ENCODE data around the gene RLN3.

RLN3 gene

DNA sequence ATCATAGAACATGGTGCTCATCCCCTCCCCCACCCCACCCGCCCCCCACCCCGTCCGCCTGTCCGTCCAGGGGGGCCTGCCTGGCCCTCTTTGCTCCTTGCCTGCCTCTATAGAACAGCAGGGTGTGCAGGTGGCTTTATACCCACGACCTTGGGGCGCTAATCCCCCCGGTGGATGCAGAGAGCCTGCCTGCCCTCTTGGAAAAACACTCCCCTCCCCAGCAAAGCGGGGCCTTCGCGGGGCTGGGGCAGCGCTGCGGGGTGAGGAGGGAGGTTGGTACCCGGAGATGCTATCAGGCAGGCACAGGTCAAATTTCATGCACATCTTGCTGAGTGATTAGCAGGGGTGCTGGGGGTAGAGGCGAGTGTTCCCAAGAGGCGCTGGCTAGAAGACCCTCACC, 43.8 kb upstream of the RLN3 start:
- H3K4me3 ChIP-seq (ENCODE audit: low read depth, low read length) = no peak overlapping the region
- DNase-seq (ENCODE audit: low read depth) = no peak
- TF ChIP-seq MYC (IDR thresholded peaks at IDR 0.05; ENCODE audit: low read depth, low read length) = no peak
- TF ChIP-seq POLR2A (IDR thresholded peaks at IDR 0.05; ENCODE audit: extremely low read depth, insufficient read length) = no peak
- TF ChIP-seq, protein P1, sequence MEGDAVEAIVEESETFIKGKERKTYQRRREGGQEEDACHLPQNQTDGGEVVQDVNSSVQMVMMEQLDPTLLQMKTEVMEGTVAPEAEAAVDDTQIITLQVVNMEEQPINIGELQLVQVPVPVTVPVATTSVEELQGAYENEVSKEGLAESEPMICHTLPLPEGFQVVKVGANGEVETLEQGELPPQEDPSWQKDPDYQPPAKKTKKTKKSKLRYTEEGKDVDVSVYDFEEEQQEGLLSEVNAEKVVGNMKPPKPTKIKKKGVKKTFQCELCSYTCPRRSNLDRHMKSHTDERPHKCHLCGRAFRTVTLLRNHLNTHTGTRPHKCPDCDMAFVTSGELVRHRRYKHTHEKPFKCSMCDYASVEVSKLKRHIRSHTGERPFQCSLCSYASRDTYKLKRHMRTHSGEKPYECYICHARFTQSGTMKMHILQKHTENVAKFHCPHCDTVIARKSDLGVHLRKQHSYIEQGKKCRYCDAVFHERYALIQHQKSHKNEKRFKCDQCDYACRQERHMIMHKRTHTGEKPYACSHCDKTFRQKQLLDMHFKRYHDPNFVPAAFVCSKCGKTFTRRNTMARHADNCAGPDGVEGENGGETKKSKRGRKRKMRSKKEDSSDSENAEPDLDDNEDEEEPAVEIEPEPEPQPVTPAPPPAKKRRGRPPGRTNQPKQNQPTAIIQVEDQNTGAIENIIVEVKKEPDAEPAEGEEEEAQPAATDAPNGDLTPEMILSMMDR (IDR thresholded peaks at IDR 0.05; ENCODE audit: low read depth, low read length) = no peak
- TF ChIP-seq, protein P2, sequence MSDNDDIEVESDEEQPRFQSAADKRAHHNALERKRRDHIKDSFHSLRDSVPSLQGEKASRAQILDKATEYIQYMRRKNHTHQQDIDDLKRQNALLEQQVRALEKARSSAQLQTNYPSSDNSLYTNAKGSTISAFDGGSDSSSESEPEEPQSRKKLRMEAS (IDR thresholded peaks at IDR 0.05; ENCODE audit: low read depth, low read length) = no peak

DNA sequence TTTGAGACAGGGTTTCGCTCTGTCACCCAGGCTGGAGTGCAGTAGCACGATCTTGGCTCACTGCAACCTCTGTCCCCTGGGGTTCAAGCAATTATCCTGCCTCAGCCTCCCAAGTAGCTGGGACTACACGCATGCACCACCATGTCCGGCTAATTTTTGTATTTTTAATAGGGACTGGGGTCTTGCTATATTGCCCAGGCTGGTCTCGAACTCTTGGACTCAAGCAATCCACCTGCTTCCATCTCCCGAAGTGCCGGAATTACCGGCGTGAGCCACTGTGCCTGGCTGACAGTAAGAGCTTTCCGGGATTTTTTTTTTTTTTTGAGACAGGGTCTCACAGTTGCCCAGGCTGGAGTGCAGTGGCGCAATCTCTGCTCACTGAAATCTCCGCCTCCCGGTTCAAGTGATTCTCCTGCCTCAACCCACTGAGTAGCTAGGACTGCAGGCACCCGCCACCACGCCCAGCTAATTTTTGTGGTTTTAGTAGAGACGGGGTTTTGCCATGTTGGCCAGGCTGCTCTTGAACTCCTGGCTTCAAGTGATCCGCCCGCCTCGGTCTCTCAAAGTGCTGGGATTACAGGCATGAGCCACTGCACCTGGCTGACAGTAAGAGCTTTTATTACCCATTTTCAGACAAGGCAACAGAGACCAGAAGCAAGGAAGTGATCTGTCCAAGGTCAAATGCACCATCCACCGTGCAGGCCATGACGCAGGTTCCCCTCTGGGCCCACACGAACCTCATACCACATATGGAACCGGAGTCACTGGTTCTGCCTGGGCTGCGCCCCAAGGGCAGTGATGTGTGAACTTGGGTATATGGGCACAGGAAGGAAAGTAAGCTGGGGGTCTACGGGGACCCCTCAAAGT, 42.8 kb upstream of the RLN3 start:
- TF ChIP-seq MYC (IDR thresholded peaks at IDR 0.05; ENCODE audit: low read depth, low read length) = no peak
- no peak for TF ChIP-seq POLR2A (IDR thresholded peaks at IDR 0.05; ENCODE audit: extremely low read depth, insufficient read length)
- TF ChIP-seq, protein P2 (IDR thresholded peaks at IDR 0.05; ENCODE audit: low read depth, low read length) = no peak
- TF ChIP-seq, protein P1 (IDR thresholded peaks at IDR 0.05; ENCODE audit: low read depth, low read length) = no peak
- no peak for DNase-seq (ENCODE audit: low read depth)
- no peak overlapping the region for H3K4me3 ChIP-seq (ENCODE audit: low read depth, low read length)

DNA sequence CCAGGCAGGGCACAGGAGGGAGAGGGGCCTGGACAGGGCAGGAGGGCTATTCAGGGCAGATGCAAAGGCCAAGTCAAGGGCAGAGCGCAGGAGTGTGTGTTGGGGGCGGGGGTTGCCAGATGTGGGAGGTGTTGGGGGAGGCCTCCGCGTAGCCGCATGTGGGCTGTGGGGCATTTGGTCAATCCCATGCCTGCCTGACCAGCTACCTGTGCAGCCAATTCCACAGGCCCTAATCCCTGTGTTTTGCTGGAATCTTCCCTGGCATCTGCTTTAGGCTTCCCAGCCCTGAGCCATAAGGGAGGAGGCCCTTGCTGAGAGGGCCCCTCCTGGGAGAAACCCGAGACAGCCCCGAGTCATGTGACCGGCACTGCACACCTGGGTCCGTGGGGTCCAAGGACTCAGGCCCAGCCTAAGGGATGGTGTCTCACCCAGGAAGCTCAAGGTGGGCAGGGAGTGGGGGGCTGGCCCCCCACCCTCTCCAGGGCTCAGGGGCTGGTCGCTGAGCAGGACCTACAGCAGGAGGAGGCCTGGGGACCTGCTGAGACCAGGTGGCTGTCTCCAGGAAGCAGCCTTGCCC, 42.1 kb upstream of the RLN3 start:
- no peak overlapping the region for H3K4me3 ChIP-seq (ENCODE audit: low read depth, low read length)
- no peak for DNase-seq (ENCODE audit: low read depth)
- TF ChIP-seq MYC (IDR thresholded peaks at IDR 0.05; ENCODE audit: low read depth, low read length) = no peak
- TF ChIP-seq, protein P1 (IDR thresholded peaks at IDR 0.05; ENCODE audit: low read depth, low read length) = no peak
- TF ChIP-seq, protein P2 (IDR thresholded peaks at IDR 0.05; ENCODE audit: low read depth, low read length) = no peak
- no peak for TF ChIP-seq POLR2A (IDR thresholded peaks at IDR 0.05; ENCODE audit: extremely low read depth, insufficient read length)

DNA sequence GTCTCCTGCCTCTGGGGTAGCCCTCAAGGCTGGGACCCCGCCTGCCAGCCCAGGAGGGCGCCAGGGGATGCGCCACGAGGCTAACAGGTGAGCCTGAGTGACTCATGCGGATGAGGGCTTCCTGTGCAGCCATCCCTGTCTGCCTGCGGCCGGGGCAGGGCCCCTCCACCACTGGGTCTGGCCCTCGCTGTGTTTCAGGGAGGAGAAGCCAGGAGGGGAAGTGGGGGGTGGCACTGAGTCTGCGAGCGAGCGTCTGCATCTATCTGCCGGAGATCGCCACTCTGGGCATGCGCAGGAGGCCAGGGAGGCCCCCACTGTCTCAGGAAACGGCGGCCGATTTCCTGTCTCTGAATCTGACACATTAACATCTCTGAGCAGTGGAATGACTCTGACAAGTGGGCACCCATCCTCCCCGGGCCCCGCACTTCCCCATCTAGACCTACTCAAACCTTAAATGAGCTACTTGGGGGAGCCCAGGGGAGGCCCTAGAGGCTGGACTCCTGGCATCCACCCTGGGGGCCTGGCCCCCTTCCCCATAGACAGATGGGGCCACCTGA, 41.5 kb upstream of the RLN3 start:
- DNase-seq (ENCODE audit: low read depth) = peak; percentile 97
- TF ChIP-seq, protein P2 (IDR thresholded peaks at IDR 0.05; ENCODE audit: low read depth, low read length) = peak; percentile 80
- TF ChIP-seq, protein P1 (IDR thresholded peaks at IDR 0.05; ENCODE audit: low read depth, low read length) = no peak
- TF ChIP-seq MYC (IDR thresholded peaks at IDR 0.05; ENCODE audit: low read depth, low read length) (peak; percentile 75), POLR2A (IDR thresholded peaks at IDR 0.05; ENCODE audit: extremely low read depth, insufficient read length) (peak; percentile 47)
- no peak overlapping the region for H3K4me3 ChIP-seq (ENCODE audit: low read depth, low read length)

DNA sequence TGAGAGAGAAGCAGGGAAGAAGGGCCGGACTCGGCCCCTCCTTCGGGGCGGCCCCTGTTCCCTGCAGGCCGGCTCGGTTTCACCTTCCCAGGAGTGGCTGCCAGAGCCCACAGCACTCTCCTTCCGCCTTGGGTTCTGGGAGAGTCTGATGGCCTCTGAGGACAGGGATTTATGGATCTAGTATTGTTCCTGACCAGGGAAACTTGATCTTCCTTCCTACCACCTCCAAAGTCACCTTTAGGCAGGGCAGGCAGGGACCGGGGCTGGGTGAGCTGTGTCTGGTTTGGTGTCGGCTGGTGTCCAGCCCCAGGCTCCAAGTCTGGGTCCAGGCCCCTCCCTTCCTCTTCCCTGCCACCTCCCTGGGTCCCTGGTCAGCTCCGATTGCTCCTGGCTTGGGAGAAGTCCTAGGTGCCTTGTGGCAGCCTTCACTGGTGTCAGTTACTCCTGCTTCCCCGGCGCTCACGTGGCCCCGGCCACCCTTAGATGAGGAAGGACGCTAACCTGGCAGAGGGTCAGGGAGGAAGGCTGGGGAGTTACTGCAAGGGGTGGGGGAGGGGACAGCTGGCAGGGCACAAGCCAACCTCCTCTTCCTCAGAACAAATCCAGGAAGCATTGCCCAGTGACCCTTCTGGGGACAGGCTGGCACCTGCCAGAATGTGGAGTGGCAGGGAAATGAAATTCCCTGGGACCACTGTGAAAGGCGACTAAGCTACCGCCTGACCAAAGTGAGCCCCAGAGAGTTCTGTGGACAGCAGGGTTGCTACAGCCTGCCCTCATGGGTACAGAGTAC, 40.7 kb upstream of the RLN3 start:
- DNase-seq (ENCODE audit: low read depth) = peak; percentile 53
- TF ChIP-seq, protein P1 (IDR thresholded peaks at IDR 0.05; ENCODE audit: low read depth, low read length) = no peak
- TF ChIP-seq MYC (IDR thresholded peaks at IDR 0.05; ENCODE audit: low read depth, low read length) = peak; percentile 14; the same call in 1 of the 2 replicates
- TF ChIP-seq, protein P2 (IDR thresholded peaks at IDR 0.05; ENCODE audit: low read depth, low read length) = peak; percentile 13; the same call in 1 of the 2 replicates
- H3K4me3 ChIP-seq (ENCODE audit: low read depth, low read length) = no peak overlapping the region

Data from NB4 (cell line).